Renal cortex interstitium (tissue), 11 donors: Measurements from ENCODE around the gene CLTB. TPM values are rescaled to one million over a fixed set of nuclear protein-coding genes. Genes with fewer than 3 reads are reported as not detected.

Source experiments
- DNase-seq, 11 donors: peaks; one replicate each; pipeline ENCODE4 v3.0.0-alpha.2; 2013; ENCODE audit warnings: low read depth in 9 of 11, low spot score in 4 of 11; ENCODE audit errors: extremely low read depth in 1 of 11
- polyA plus RNA-seq, 3 donors: library from polyadenylated mRNA; unstranded; fragments of 120-200 nt; gene quantifications; one replicate each; pipeline ENCODE4 v1.2.1, GENCODE V29; 2013; ENCODE audit not compliant: insufficient read length in 3 of 3

CLTB gene
- polyA plus RNA-seq, 3 donors, result 46.6 to 57.0 (median 54.7) TPM

DNA sequence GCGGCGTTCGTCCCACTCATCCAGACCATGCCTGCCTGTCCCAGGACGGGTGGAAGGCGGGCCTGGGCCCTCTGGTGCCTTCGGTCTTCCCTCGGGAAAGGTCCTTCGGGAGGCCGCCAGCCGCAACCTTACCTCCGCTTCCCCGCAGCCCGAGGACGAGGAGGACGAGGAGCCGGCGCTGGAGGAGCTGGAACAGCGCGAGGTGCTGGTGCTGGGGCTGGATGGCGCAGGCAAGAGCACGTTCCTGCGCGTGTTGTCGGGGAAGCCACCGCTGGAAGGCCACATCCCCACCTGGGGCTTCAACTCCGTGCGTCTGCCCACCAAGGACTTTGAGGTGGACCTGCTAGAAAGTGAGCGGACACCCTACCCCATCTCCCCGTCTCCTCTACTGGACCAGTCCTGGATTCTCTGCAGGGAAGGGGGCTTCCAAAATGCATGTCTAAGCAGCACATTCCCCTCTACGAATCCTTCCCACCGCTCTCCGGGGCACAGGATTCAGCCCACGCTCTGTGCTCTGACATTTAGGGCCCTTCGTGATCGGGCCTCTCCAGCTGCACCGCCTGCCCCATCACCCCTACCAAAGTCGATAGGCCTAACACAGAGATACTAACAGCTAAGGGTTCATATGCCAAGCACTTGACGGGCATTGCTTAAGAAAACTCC lies 50.0 kb downstream of the CLTB start:
- DNase-seq, result no peak

DNA sequence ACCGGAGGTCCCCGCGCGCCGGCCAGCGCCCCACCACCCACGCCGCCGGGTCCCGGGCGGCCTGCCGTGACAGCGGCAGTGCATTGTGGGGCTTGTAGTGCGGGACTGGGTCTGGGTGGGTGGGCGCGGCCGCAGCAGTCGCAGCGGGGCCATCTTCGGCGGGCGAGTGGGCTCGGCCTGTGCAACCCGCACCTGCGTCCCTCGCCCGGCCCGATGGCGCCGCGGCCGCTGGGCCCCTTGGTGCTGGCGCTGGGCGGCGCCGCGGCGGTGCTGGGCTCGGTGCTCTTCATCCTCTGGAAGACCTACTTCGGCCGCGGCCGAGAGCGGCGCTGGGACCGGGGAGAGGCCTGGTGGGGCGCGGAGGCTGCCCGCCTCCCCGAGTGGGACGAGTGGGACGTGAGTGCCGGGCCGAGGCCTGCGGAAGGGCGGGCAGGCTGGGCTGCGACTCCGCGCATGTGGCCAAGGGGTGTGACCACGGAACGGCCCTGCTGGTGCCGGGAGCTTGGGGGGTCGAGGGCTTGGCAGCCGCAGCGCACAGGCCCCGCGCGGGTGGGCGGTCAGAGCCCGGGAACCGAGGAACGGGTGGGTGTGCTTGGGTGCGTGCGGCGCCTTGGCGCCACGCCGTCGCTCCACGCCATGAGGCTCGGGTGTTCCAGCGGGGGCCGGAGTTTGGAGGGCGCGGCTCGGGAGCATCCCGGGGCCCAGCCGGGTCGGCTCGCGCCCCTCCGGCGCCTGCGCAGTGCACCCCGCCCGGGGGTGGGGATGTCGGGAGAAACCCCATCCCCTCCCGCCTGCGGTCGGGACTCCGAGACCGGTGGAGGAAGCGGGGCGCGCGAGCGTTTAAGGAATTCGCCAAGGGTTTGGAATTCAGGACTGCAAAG lies 50.7 kb downstream of the CLTB start, which contains the start of gene ARL10:
ARL10 (plus strand) TSS at position 137 of the 881 bp plus-strand sequence; CDS start at position 214, 77 bp downstream.
- DNase-seq, result peak in 3 of 11 donors; percentile 13 to 25 (median 24)

DNA sequence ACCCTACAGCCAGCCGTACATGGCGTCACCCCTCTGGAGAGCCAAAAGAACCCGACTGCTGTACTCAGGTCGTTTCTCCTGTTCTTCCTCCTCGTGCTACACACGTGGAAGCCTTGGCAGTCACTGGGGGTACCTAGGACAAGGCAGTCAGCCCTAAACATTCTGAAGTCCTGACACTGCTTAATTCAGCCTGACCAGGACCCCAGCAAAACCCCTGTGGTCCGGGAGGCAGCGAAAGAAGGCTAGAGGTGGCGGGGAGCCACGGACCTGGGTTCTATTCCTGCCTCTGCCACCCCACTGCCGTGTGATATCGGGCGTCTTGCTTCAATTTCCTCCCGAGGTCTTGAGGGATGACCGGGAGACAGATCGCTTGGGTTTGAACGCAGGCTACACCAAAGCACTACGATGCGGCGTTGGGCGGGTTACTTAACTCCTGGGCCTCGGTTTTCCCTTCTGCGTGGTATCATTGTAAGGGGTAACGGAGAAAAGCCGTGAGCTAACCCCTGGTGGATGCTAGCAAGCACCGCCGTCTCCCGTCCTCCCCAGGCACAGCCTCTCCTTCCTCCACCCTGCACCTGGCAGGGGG lies 51.5 kb downstream of the CLTB start:
- DNase-seq, result no peak

DNA sequence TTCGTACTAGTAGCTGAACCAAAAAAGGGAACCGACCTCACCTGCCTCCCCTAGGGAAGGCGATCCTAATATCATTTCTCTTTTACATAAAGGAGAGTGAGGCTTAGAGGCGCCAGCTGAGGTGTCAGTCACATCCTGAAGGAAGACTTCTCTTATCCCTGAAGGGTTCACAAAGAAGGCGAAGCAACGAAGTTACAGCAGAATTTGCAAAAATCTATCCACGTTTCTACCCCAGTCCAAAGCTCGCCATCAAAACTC lies 54.2 kb downstream of the CLTB start:
- DNase-seq, result no peak

DNA sequence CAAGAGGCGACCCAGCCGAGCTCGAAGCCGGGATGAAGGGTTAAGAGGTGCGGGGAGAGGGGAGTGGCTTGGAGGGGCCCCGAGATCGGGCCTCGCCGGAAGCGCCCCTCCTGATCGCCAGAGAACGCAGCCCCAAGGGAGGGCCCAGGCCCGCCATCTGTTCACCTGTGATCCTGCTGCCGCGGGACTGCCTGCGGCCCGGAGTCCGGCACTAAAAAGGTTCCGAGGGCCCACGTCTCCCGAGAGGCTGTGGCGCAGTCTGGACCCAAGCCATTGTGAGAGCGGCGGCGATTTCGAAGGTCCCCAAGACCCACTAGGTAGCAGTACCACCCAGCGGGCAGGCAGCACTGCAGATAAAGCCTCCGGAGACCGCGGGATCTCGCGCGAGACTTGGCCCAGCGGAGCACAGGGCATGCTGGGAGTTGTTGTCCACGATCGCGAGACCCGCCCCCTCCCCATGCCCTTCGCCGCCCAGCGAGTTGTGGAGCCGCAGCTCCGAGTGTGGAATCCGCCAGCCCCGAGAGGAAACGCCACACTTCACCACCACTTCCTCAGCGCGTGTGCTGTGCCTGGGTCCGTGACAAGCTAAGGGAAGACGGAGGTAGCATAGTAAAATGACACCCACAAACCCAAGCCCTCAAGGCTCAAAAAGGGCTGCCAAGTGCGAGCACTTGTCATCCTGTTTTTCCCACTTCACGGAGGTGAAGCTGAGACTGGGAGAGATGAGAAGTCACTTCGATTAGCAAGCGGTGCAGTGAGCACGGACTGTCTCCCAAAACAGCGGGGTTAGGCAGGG lies 54.7 kb downstream of the CLTB start, which contains the start of gene KIAA1191:
KIAA1191 (minus strand) TSS at position 328 of the 796 bp plus-strand sequence. CDS start 2,256 bp downstream, outside the sequence.
- DNase-seq, result peak; percentile 68 to 92 (median 83)

DNA sequence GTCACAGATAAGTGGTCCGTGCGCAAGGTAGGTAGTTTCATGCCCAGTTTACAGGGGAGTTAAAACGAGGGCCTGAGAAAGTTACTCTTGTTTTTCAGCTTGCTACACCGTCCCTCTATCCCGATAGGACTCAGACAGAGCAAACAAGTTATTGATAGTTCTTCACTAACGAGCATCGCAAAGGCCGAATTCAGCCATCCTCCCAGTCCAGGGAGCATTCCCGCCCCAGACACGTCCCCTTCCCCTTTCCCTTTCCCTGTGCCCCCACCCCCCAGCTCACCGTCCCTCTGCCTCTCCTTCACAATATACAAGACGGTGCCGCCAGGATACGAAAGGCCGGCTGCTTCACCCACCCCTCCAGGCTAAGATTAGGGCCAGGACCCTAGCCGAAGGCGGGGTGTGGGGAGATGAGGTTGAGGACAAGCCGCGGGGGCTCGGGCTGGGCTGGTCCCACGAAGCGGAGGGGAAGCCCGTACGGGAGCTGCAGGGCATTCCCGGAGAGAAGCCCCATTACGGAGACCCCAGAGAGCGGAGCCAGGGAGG lies 55.4 kb downstream of the CLTB start:
- peak in 2 of 11 donors; percentile 4 to 17 for DNase-seq

DNA sequence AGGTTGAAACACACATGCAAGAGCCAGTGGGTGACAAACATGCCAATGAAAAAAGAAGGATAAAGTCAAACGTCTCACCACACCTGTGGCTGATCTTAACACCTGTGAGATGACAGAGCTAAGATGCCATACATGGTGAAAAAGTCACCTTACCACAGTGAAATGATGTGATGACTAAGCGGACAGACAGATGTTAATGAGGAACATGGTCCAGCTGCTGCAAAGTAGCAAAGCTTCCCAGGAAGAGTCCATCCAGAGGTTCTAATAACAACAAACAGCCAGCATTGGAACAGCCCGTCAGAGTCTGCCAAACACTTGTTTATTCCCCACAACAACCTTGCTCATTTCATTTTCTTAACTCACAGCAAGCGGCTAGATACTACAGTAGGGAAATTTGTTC lies 56.7 kb downstream of the CLTB start:
- DNase-seq, result no peak

DNA sequence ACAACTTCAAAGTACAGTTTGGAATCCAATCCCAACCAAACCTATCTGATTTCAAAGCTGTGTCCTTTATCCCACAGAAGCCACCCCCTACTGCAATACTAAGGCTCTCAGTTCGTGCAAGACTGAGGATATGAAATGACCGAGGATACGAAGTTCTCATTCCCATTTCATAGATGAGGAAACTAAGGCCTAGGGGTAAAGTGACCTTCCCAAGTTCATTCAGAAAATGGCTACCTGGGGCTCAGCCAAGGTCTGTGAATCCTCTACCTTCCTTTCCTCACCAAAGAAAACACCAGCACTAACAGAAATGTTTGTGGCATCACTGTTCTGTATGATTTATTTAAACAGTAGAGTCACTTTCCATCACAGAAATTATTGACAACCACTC lies 60.2 kb downstream of the CLTB start:
- DNase-seq, result no peak

DNA sequence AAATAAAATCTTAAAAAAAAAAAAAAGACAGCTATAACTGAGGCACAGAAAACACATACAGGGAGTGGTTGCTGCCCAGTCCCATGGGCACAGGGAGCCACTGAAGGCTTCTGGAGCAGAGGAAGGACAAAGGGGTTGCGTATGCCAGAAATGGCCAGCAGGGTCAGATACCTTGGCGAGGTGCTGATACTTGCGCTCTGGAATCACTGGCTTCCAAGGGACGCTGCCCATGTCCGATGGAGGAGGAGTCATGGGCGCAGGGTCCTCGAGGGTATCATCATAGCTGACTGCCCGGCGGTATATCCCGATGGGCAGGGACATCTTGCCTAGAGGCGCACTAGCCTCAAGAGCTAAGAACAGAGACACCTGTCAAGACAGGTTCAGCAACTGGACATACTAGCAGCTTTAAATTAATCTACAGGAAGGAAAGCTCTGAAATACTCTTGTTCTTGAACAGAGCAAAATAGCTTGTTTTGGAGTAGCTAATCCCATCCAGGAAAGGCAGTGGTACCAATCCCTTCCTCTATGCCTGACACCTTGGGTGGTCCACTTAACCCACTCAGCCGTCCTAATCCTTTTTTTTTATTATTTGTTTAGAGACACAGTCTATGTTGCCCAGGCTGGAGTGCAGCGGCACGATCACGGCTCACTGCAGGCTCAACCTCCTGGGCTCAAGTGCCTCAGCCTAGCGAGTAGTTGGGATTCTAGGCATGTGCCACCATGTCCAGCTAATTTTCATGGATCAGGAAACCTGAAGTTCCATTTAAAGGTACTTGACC lies 60.8 kb downstream of the CLTB start:
- DNase-seq, result no peak

DNA sequence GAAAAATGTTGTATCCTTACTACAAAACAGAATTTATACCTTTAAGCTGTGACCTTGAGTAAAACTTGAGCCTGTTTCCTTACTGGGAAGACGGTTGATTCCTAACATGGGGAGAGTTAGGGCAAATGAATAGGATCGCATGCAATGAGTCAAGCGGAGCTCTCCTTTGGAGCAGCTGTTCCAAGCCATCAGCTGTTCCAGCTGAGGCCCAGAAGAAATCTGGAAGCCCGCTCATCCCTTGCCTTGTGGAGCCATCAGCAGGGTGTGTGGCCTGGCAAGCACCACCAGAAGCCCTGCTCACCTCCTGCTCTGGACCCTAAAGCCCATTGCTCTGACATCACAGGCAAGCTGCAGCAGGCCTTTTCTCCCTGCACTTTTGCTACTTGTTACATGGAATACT lies 62.8 kb downstream of the CLTB start:
- no peak for DNase-seq

DNA sequence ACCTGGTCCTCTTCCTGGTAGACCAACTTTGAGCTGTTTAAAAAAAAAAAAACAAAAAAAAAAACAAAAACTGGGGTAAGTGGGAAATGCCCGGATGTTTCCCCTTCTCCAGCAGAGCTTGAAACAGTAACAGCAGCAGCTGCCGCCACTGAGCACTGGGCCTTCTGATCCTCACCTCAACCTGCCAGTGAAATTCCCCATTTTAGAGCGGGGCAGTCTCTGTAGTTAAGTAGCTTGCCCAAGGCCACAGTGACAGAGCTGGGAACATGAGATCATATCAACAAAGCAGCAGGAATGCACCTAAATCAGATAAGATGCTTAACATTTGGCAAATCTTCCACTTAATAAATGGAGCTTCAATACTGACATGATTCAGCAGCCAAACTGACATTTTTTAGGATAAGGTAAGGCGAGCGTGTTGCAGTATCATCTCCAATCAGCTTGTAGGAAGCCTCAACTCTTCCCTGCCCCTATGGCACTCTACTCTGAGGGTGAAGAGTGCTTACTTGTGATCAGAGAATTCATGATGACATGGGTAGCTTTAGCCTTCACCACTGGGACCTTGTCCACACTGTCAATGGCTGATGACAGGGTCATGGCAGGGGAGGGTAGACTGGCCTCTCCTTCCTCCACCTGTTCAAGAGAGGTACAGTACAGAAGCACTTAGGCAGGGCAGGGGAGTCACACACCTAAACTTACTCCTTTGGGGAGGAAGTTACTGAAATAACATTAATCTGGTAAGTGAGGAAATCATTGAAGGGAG lies 64.0 kb downstream of the CLTB start:
- DNase-seq, result no peak

DNA sequence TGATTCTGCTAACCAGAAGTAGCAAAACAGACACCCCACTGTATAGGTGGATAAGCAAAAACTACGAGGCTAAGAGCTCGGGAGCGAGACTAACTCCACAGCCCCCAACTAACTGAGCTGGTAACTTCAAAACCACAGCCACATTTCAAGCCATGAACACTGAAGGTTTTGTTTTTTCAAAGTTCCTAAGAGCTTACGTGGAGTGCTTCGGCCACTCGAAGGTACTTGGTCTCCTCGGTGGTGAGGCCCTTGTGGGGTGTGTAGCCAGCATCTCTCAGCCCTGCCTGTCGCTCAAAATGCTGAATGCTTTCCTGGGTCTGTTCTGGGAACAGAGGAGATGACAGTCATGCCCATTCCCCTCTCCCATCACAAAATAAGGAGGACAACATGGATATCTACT lies 65.9 kb downstream of the CLTB start:
- no peak for DNase-seq

DNA sequence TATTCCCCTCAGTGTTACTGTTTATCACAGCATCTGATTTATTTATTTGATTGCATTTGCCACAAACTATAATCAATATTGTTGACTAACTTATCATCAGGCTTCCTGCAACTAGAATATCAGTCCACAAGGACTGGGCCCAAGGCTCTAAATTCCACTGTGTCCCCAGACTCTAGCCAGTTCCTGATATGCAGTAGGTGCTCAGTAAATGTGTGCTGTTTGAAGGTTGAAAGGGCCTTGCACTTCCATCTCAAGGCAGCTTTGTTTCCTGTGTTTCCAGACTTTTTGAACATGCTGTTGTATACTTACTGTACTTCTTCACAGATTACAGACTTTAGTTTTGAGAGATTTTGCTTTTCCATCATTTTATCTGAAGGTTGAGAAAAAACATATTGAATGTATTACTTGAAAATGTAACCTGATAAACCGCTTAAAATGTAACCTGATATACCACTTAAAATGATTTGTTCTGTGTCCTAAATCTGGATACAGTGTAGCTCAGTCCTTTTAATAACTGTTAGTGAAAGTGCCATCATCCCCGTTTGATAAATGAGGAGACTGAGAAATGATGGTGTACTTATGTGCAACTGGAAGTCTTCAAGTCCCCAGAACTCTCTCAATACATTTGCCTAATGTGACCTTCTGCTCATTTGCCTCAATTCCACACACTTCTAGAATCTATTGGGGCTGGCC lies 73.4 kb downstream of the CLTB start:
- DNase-seq, result no peak
